Dendritic cell treated with granulocyte-macrophage colony-stimulating factor and Interleukin-4, amounts not matched to agents 40 ng/mL and 50 ng/mL, for 4 days (primary cell): Measurements from ENCODE around the gene OR5AU1.
"Not testable (repeated sequence)": the region's sequence is repeated elsewhere in the genome, so short reads cannot be mapped to it uniquely, and the experiment has no call there.

Experiments used
- H3K27ac Mint-ChIP-seq: one replicate; pipeline ENCODE4 v1.8.0; 2022; ENCODE audit warnings: mild to moderate bottlenecking, mixed read lengths
- H3K27me3 Mint-ChIP-seq: one replicate; pipeline ENCODE4 v1.8.0; 2022; ENCODE audit warnings: mild to moderate bottlenecking, mixed read lengths
- H3K36me3 Mint-ChIP-seq: one replicate; pipeline ENCODE4 v1.8.0; 2022; ENCODE audit warnings: low read depth, mixed read lengths
- H3K4me1 Mint-ChIP-seq: one replicate; pipeline ENCODE4 v1.8.0; 2022; ENCODE audit warnings: low read depth, mixed read lengths
- H3K4me3 Mint-ChIP-seq: one replicate; pipeline ENCODE4 v1.8.0; 2022; ENCODE audit warnings: mild to moderate bottlenecking, moderate library complexity, mixed read lengths
- H3K9me3 Mint-ChIP-seq: one replicate; pipeline ENCODE4 v1.8.0; 2022; ENCODE audit warnings: mixed read lengths
- intact Hi-C: fragments of 100-400 bp; cut with micrococcal nuclease; formaldehyde crosslinking; loops from one replicate; pipeline ENCODE4 v1.15.0; 2022

Gene OR5AU1

GRCh38 chr14:21192447-21192822, 36.6 kb upstream of the OR5AU1 start:
- H3K36me3 Mint-ChIP-seq = no peaks in the 10 kb centered on the region

GRCh38 chr14:21191809-21192446, 36.1 kb upstream of the OR5AU1 start:
- Mint-ChIP-seq H3K36me3 (no peaks in the 10 kb centered on the region), H3K4me3 (peak overlapping the region; percentile 64), H3K27me3 (peaks cover 14% of the 10 kb centered on the region), H3K27ac (no peak overlapping the region), H3K4me1 (peaks cover 29% of the 10 kb centered on the region), H3K9me3 (no peaks in the 10 kb centered on the region)
- intact Hi-C loops = no loop called here

More at GRCh38 chr14:21192447-21192822, 36.6 kb upstream of the OR5AU1 start:
- intact Hi-C loops = no loop called here
- peaks cover 29% of the 10 kb centered on the region for H3K4me1 Mint-ChIP-seq
- H3K9me3 Mint-ChIP-seq = no peaks in the 10 kb centered on the region
- H3K27me3 Mint-ChIP-seq = peaks cover 14% of the 10 kb centered on the region
- no peak overlapping the region for H3K27ac Mint-ChIP-seq
- H3K4me3 Mint-ChIP-seq = peak overlapping the region; percentile 64

GRCh38 chr14:21191261-21191808, 35.5 kb upstream of the OR5AU1 start:
- H3K4me3 Mint-ChIP-seq = peak overlapping the region; percentile 64
- intact Hi-C loops = no loop called here
- no peak overlapping the region for H3K27ac Mint-ChIP-seq
- H3K4me1 Mint-ChIP-seq = peaks cover 29% of the 10 kb centered on the region
- no peaks in the 10 kb centered on the region for H3K36me3 Mint-ChIP-seq
- peaks cover 14% of the 10 kb centered on the region for H3K27me3 Mint-ChIP-seq
- H3K9me3 Mint-ChIP-seq = no peaks in the 10 kb centered on the region

GRCh38 chr14:21185491-21185890, 29.6 kb upstream of the OR5AU1 start:
- no peak overlapping the region for H3K27ac Mint-ChIP-seq
- H3K4me3 Mint-ChIP-seq = no peak overlapping the region
- H3K9me3 Mint-ChIP-seq = peaks cover 17% of the 10 kb centered on the region
- H3K36me3 Mint-ChIP-seq = no peaks in the 10 kb centered on the region
- H3K27me3 Mint-ChIP-seq = peaks cover 2% of the 10 kb centered on the region
- intact Hi-C loops = no loop called here
- H3K4me1 Mint-ChIP-seq = no peaks in the 10 kb centered on the region

- H3K4me3 Mint-ChIP-seq = no peak overlapping the region
- H3K27ac Mint-ChIP-seq = no peak overlapping the region
- peaks cover 19% of the 10 kb centered on the region for H3K9me3 Mint-ChIP-seq
- no peaks in the 10 kb centered on the region for H3K36me3 Mint-ChIP-seq
- H3K27me3 Mint-ChIP-seq = peaks cover 2% of the 10 kb centered on the region
- H3K4me1 Mint-ChIP-seq = no peaks in the 10 kb centered on the region
- intact Hi-C loops = no loop called here
Measured at GRCh38 chr14:21184254-21184653, 28.4 kb upstream of the OR5AU1 start.

GRCh38 chr14:21182166-21182565, 26.3 kb upstream of the OR5AU1 start:
- Mint-ChIP-seq H3K36me3 (no peaks in the 10 kb centered on the region), H3K4me1 (no peaks in the 10 kb centered on the region), H3K9me3 (peaks cover 19% of the 10 kb centered on the region), H3K4me3 (no peak overlapping the region), H3K27ac (no peak overlapping the region), H3K27me3 (peaks cover 2% of the 10 kb centered on the region)
- intact Hi-C loops = no loop called here

GRCh38 chr14:21171128-21171527, 15.3 kb upstream of the OR5AU1 start:
- Mint-ChIP-seq H3K9me3 (peaks cover 7% of the 10 kb centered on the region), H3K36me3 (no peaks in the 10 kb centered on the region), H3K4me1 (no peaks in the 10 kb centered on the region), H3K27me3 (peaks cover 5% of the 10 kb centered on the region), H3K4me3 (no peak overlapping the region), H3K27ac (no peak overlapping the region)
- intact Hi-C loops = no loop called here

- H3K4me1 Mint-ChIP-seq = no peaks in the 10 kb centered on the region
- peaks cover 7% of the 10 kb centered on the region for H3K9me3 Mint-ChIP-seq
- no peaks in the 10 kb centered on the region for H3K36me3 Mint-ChIP-seq
- no peak overlapping the region for H3K27ac Mint-ChIP-seq
- intact Hi-C loops = no loop called here
- H3K27me3 Mint-ChIP-seq = peaks cover 9% of the 10 kb centered on the region
- no peak overlapping the region for H3K4me3 Mint-ChIP-seq
Measured at GRCh38 chr14:21169573-21169972, 13.7 kb upstream of the OR5AU1 start.

- Mint-ChIP-seq H3K36me3 (no peaks in the 10 kb centered on the region), H3K9me3 (peaks cover 7% of the 10 kb centered on the region), H3K4me1 (peaks cover 5% of the 10 kb centered on the region), H3K27ac (no peak overlapping the region), H3K27me3 (peaks cover 13% of the 10 kb centered on the region), H3K4me3 (no peak overlapping the region)
- intact Hi-C loops = no loop called here
Measured at GRCh38 chr14:21168055-21168454, 12.2 kb upstream of the OR5AU1 start.

- H3K4me1 Mint-ChIP-seq, H3K4me3 Mint-ChIP-seq, H3K36me3 Mint-ChIP-seq, H3K9me3 Mint-ChIP-seq, H3K27ac Mint-ChIP-seq, intact Hi-C loops: not testable (repeated sequence)
- peaks cover 20% of the 10 kb centered on the region for H3K27me3 Mint-ChIP-seq
Measured at GRCh38 chr14:21165670-21166069, 9.8 kb upstream of the OR5AU1 start.

- H3K36me3 Mint-ChIP-seq, H3K27ac Mint-ChIP-seq: not testable (repeated sequence)
Measured at GRCh38 chr14:21165002-21165605, 9.2 kb upstream of the OR5AU1 start.

GRCh38 chr14:21163871-21164291, 8.0 kb upstream of the OR5AU1 start:
- Mint-ChIP-seq H3K4me1 (peaks cover 7% of the 10 kb centered on the region), H3K4me3 (no peak overlapping the region), H3K27me3 (peaks cover 20% of the 10 kb centered on the region), H3K9me3 (no peaks in the 10 kb centered on the region), H3K27ac (no peak overlapping the region), H3K36me3 (no peaks in the 10 kb centered on the region)
- intact Hi-C loops = no loop called here

More at GRCh38 chr14:21165002-21165605, 9.2 kb upstream of the OR5AU1 start:
- intact Hi-C loops, H3K4me1 Mint-ChIP-seq, H3K4me3 Mint-ChIP-seq, H3K9me3 Mint-ChIP-seq: not testable (repeated sequence)
- H3K27me3 Mint-ChIP-seq = peaks cover 20% of the 10 kb centered on the region

- Mint-ChIP-seq H3K27me3 (peaks cover 23% of the 10 kb centered on the region), H3K36me3 (no peaks in the 10 kb centered on the region), H3K4me1 (peaks cover 7% of the 10 kb centered on the region), H3K27ac (no peak overlapping the region), H3K9me3 (no peaks in the 10 kb centered on the region), H3K4me3 (no peak overlapping the region)
- intact Hi-C loops = no loop called here
Measured at GRCh38 chr14:21162081-21162480, 6.2 kb upstream of the OR5AU1 start.

GRCh38 chr14:21160061-21160610, 4.3 kb upstream of the OR5AU1 start:
- intact Hi-C loops = no loop called here
- Mint-ChIP-seq H3K4me3 (no peak overlapping the region), H3K27me3 (peaks cover 19% of the 10 kb centered on the region), H3K4me1 (peaks cover 7% of the 10 kb centered on the region), H3K27ac (no peak overlapping the region), H3K36me3 (no peaks in the 10 kb centered on the region), H3K9me3 (no peaks in the 10 kb centered on the region)
